Effector CD4-positive, alpha-beta T cell (primary cell): ENCODE measurements around the gene CCDC63. TPM values are rescaled to one million over a fixed set of nuclear protein-coding genes. Genes with fewer than 3 reads are reported as not detected.
A peak's percentile ranks its signal among the peaks of the same experiment; 100 is the strongest.

Experiments used
- DNase-seq: peaks from one replicate; pipeline ENCODE4 v3.0.0-alpha.2; 2020
- total RNA-seq: gene quantifications from one replicate; lab custom pipeline; 2026; lab: John Stamatoyannopoulos, UW

Gene CCDC63
- not detected for total RNA-seq

GRCh38 chr12:110846615-110847566 is at the start of gene CCDC63:
CCDC63 (plus strand) TSS chr12:110846987; CDS start chr12:110852955, 5,968 bp downstream.
- DNase-seq = no peak

- DNase-seq = no peak
Observed at GRCh38 chr12:110798461-110798860, 48.3 kb upstream of the CCDC63 start.

GRCh38 chr12:110802489-110802888 is 44.3 kb upstream of the CCDC63 start:
- no peak for DNase-seq

GRCh38 chr12:110804406-110804805 is 42.4 kb upstream of the CCDC63 start:
- DNase-seq = no peak

GRCh38 chr12:110807640-110808039 is 39.1 kb upstream of the CCDC63 start:
- DNase-seq = no peak

GRCh38 chr12:110809149-110809548 is 37.6 kb upstream of the CCDC63 start:
- no peak for DNase-seq

- no peak for DNase-seq
Observed at GRCh38 chr12:110811972-110812371, 34.8 kb upstream of the CCDC63 start.

GRCh38 chr12:110813285-110813684 is 33.5 kb upstream of the CCDC63 start:
- no peak for DNase-seq

- DNase-seq = no peak
Observed at GRCh38 chr12:110813756-110814155, 33.0 kb upstream of the CCDC63 start.

- DNase-seq = no peak
Observed at GRCh38 chr12:110816248-110816647, 30.5 kb upstream of the CCDC63 start.

GRCh38 chr12:110816779-110817178 is 30.0 kb upstream of the CCDC63 start:
- DNase-seq = no peak

- DNase-seq = no peak
Observed at GRCh38 chr12:110818511-110818910, 28.3 kb upstream of the CCDC63 start.

GRCh38 chr12:110819150-110819549 is 27.6 kb upstream of the CCDC63 start:
- no peak for DNase-seq

- DNase-seq = no peak
Observed at GRCh38 chr12:110819646-110820045, 27.1 kb upstream of the CCDC63 start.

GRCh38 chr12:110821917-110822316 is 24.9 kb upstream of the CCDC63 start:
- DNase-seq = no peak

GRCh38 chr12:110822821-110823415 is 23.9 kb upstream of the CCDC63 start:
- no peak for DNase-seq

- DNase-seq = no peak
Observed at GRCh38 chr12:110824342-110824741, 22.4 kb upstream of the CCDC63 start.

- no peak for DNase-seq
Observed at GRCh38 chr12:110825530-110825929, 21.3 kb upstream of the CCDC63 start.

- DNase-seq = peak; percentile 74
Observed at GRCh38 chr12:110826592-110827200, 20.1 kb upstream of the CCDC63 start.

GRCh38 chr12:110829308-110829707 is 17.5 kb upstream of the CCDC63 start:
- no peak for DNase-seq

GRCh38 chr12:110836291-110836690 is 10.5 kb upstream of the CCDC63 start:
- no peak for DNase-seq

- DNase-seq = no peak
Observed at GRCh38 chr12:110841007-110841406, 5.8 kb upstream of the CCDC63 start.

- no peak for DNase-seq
Observed at GRCh38 chr12:110844131-110844530, 2.7 kb upstream of the CCDC63 start.
